Smooth muscle cell (in vitro differentiated cells): ENCODE measurements around the gene JMJD1C. TPM values are rescaled to one million over a fixed set of nuclear protein-coding genes. Genes with fewer than 3 reads are reported as not detected.

Experiments used
- DNase-seq: peaks from one replicate; lab custom pipeline; 2025; ENCODE audit not compliant: unreplicated experiment; lab: John Stamatoyannopoulos, UW
- H2AFZ ChIP-seq: fragments of 200-600 bp; sonication (generic); 2 replicates; pipeline ENCODE4 v1.6.0; 2016; ENCODE audit warnings: antibody characterized with exemption, low read depth, mild to moderate bottlenecking
- H3F3A ChIP-seq: fragments of 200-600 bp; sonication (generic); 2 replicates; pipeline ENCODE4 v1.6.0; 2017; ENCODE audit warnings: antibody characterized with exemption, low read depth
- H3K27ac ChIP-seq: fragments of 200-600 bp; sonication (generic); 2 replicates; pipeline ENCODE4 v1.5.1; 2016; ENCODE audit warnings: low read depth, mild to moderate bottlenecking
- H3K27me3 ChIP-seq: fragments of 200-600 bp; sonication (generic); 2 replicates; pipeline ENCODE4 v1.6.1; 2016; ENCODE audit warnings: low read depth, mild to moderate bottlenecking
- H3K36me3 ChIP-seq: fragments of 200-600 bp; sonication (generic); 2 replicates; pipeline ENCODE4 v1.5.1; 2016; ENCODE audit warnings: low read depth
- H3K4me1 ChIP-seq: fragments of 200-600 bp; sonication (generic); 2 replicates; pipeline ENCODE4 v1.5.1; 2016; ENCODE audit warnings: low read depth
- H3K4me2 ChIP-seq: fragments of 200-600 bp; sonication (generic); 2 replicates; pipeline ENCODE4 v1.6.0; 2016; ENCODE audit warnings: mild to moderate bottlenecking
- H3K4me3 ChIP-seq: fragments of 200-600 bp; sonication (generic); 2 replicates; pipeline ENCODE4 v1.5.1; 2016; ENCODE audit warnings: mild to moderate bottlenecking
- H3K79me2 ChIP-seq: fragments of 200-600 bp; sonication (generic); 2 replicates; pipeline ENCODE4 v1.6.0; 2016; ENCODE audit warnings: low read depth, mild to moderate bottlenecking
- H3K9ac ChIP-seq: fragments of 200-600 bp; sonication (generic); 2 replicates; pipeline ENCODE4 v1.6.0; 2016; ENCODE audit warnings: low read depth
- H3K9me3 ChIP-seq: fragments of 200-600 bp; sonication (generic); replicated peaks from 2 replicates; pipeline ENCODE4 v1.5.1; 2016; ENCODE audit warnings: low read depth
- H4K20me1 ChIP-seq: fragments of 200-600 bp; sonication (generic); 2 replicates; pipeline ENCODE4 v1.6.0; 2016; ENCODE audit warnings: low read depth
- WGBS: methylation state at CpG from one replicate; pipeline ENCODE4 v1.1.7; 2016; ENCODE audit warnings: low lambda C conversion rate; 5-methylcytosine and 5-hydroxymethylcytosine counted together
- polyA plus RNA-seq: library from polyadenylated mRNA; unstranded; fragments of >200 nt; fragmentation: Nextera tagmentation; extraction: Ambion mirVana; gene quantifications from 2 replicates; pipeline ENCODE4 v1.2.1, GENCODE V29; 2016
- total RNA-seq: library from RNA; depleted of rRNA; stranded (reverse); fragments of >200 nt; gene quantifications from 2 replicates; pipeline ENCODE4 v1.2.3, GENCODE V29; 2014
- TF ChIP-seq, protein P1 (sequence below): fragments of 200-600 bp; sonication (generic); IDR thresholded peaks from 2 replicates; pipeline ENCODE4 v1.5.1; 2017; ENCODE audit warnings: borderline replicate concordance, mild to moderate bottlenecking, antibody characterized with exemption; ENCODE audit not compliant: insufficient read depth, poor library complexity, severe bottlenecking

JMJD1C gene
- total and polyA plus RNA-seq, 2 experiments from 2014 or later = 28.5 to 132 TPM

DNA sequence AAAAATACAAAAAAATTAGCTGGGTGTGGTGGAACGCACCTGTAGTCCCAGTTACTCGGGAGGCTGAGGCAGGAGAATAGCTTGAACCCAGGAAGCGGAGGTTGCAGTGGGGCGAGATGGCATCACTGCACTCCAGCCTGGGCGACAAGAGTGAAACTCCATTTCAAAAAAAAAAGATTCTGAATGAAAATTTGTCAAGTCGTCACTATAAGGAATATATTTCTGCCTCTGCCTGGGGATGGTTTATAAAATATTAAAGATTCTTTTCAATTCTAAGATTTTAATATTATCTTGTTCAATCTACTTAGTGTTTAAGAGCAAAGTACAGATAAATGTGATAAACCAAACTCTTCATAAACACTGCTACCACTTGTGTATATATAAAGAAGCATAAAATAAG lies 185.4 kb downstream of the JMJD1C start:
- peaks cover 74% of the 10 kb centered on the region for H3K79me2 ChIP-seq

DNA sequence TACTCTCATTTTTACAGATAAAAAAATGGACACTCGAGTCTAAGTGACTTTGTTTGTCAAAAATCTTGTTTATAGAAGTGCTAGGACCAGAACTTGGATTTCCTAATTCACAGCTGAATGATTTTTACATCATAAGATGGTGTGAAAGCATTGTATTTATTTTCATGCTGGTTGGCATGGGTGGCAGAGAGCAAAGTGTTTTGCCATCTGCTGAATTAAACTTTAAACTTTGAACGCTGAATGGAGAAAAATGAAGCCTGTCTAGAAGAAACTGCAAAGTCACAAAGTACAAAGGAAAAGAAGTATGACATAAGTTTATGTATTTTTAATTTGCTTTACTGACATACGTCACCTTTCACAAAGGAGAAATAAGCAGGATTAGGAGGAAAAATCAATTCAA lies 190.7 kb downstream of the JMJD1C start:
- TF ChIP-seq, protein P1, sequence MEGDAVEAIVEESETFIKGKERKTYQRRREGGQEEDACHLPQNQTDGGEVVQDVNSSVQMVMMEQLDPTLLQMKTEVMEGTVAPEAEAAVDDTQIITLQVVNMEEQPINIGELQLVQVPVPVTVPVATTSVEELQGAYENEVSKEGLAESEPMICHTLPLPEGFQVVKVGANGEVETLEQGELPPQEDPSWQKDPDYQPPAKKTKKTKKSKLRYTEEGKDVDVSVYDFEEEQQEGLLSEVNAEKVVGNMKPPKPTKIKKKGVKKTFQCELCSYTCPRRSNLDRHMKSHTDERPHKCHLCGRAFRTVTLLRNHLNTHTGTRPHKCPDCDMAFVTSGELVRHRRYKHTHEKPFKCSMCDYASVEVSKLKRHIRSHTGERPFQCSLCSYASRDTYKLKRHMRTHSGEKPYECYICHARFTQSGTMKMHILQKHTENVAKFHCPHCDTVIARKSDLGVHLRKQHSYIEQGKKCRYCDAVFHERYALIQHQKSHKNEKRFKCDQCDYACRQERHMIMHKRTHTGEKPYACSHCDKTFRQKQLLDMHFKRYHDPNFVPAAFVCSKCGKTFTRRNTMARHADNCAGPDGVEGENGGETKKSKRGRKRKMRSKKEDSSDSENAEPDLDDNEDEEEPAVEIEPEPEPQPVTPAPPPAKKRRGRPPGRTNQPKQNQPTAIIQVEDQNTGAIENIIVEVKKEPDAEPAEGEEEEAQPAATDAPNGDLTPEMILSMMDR = no peak
- Histone ChIP-seq H3K79me2 (peaks cover 85% of the 10 kb centered on the region), H3K4me1 (no peaks in the 10 kb centered on the region), H3K27ac (no peak overlapping the region), H3F3A (no peaks in the 10 kb centered on the region), H3K4me2 (no peak overlapping the region), H2AFZ (no peak overlapping the region), H3K27me3 (no peaks in the 10 kb centered on the region), H3K36me3 (no peaks in the 10 kb centered on the region), H3K4me3 (no peak overlapping the region), H3K9ac (no peak overlapping the region), H3K9me3 (no peaks in the 10 kb centered on the region), H4K20me1 (peaks cover 7% of the 10 kb centered on the region)
- no peak for DNase-seq
- over 99% methylated on average over 3 of the region's 3 CpGs for WGBS

More for the DNA sequence above, 185.4 kb downstream of the JMJD1C start:
- TF ChIP-seq, protein P1 = no peak
- H3F3A ChIP-seq = no peaks in the 10 kb centered on the region
- H4K20me1 ChIP-seq = peaks cover 8% of the 10 kb centered on the region
- no peak overlapping the region for H3K4me3 ChIP-seq
- H3K27me3 ChIP-seq = no peaks in the 10 kb centered on the region
- no peaks in the 10 kb centered on the region for H3K9me3 ChIP-seq
- H3K36me3 ChIP-seq = no peaks in the 10 kb centered on the region
- no peak overlapping the region for H3K4me2 ChIP-seq
- H3K9ac ChIP-seq = no peak overlapping the region
- no peak overlapping the region for H2AFZ ChIP-seq
- no peaks in the 10 kb centered on the region for H3K4me1 ChIP-seq
- 98% methylated on average over 6 of the region's 6 CpGs for WGBS
- DNase-seq = no peak
- H3K27ac ChIP-seq = no peak overlapping the region

DNA sequence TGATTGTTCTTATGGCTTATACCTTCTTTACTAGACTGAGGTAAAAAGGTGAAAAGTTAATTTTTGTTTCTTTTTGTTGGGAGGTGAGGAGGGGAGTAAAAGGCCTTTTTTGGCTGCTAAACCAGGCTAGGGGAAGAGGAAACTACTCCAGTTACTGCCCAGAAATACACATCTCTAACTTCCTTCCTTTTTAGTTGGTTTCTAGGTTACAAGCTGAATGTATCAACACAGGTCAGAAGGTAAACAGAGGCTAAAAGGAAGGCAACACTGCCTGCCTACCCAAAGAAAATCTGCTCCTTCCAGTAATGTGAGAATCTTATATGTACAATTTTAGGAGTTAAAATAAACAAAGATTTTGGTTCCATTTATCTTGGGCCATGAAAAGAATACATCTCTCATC lies 192.2 kb downstream of the JMJD1C start:
- Histone ChIP-seq H3K4me2 (no peak overlapping the region), H3K79me2 (peaks cover 77% of the 10 kb centered on the region)

More for the DNA sequence above, 192.2 kb downstream of the JMJD1C start:
- H3F3A ChIP-seq = peaks cover 3% of the 10 kb centered on the region
- H4K20me1 ChIP-seq = no peaks in the 10 kb centered on the region
- H3K9me3 ChIP-seq = no peaks in the 10 kb centered on the region
- peaks cover 6% of the 10 kb centered on the region for H3K4me1 ChIP-seq
- DNase-seq = no peak
- no peaks in the 10 kb centered on the region for H3K36me3 ChIP-seq
- H2AFZ ChIP-seq = no peak overlapping the region
- H3K9ac ChIP-seq = no peak overlapping the region
- no peaks in the 10 kb centered on the region for H3K27me3 ChIP-seq
- peak overlapping the region; percentile 17 for H3K27ac ChIP-seq
- H3K4me3 ChIP-seq = no peak overlapping the region
- TF ChIP-seq, protein P1 = no peak
